Stimulated activated CD4-positive, alpha-beta T cell treated with anti-CD3 and anti-CD28 coated beads, Interleukin-1b, Interleukin-23, amount 100 ng/mL, for 1 hour (primary cell): ENCODE data around the gene CAMK4.

Experiments
- DNase-seq, 2 donors: peaks; one replicate each; pipeline ENCODE4 v3.0.0-alpha.2; 2020; ENCODE audit warnings: low read depth in 2 of 2

CAMK4 gene

GRCh38 chr5:111422747-111423720, 198.8 kb downstream of the CAMK4 start:
- DNase-seq: no peak

GRCh38 chr5:111425205-111425604, 201.0 kb downstream of the CAMK4 start:
- DNase-seq: no peak

GRCh38 chr5:111427762-111428161, 203.6 kb downstream of the CAMK4 start:
- no peak for DNase-seq

GRCh38 chr5:111432883-111433536, 208.8 kb downstream of the CAMK4 start:
- DNase-seq: no peak

- no peak for DNase-seq
Observed at GRCh38 chr5:111434800-111435199, 210.6 kb downstream of the CAMK4 start.

- no peak for DNase-seq
Observed at GRCh38 chr5:111439473-111440075, 215.4 kb downstream of the CAMK4 start.

- DNase-seq: no peak
Observed at GRCh38 chr5:111447099-111447498, 222.9 kb downstream of the CAMK4 start.

GRCh38 chr5:111447822-111448221, 223.6 kb downstream of the CAMK4 start:
- no peak for DNase-seq

- DNase-seq: no peak
Observed at GRCh38 chr5:111453295-111453694, 229.1 kb downstream of the CAMK4 start.

GRCh38 chr5:111453747-111454146, 229.6 kb downstream of the CAMK4 start:
- no peak for DNase-seq

GRCh38 chr5:111454198-111454622, 230.0 kb downstream of the CAMK4 start:
- no peak for DNase-seq

GRCh38 chr5:111454776-111455175, 230.6 kb downstream of the CAMK4 start:
- DNase-seq: no peak

- no peak for DNase-seq
Observed at GRCh38 chr5:111461255-111461671, 237.1 kb downstream of the CAMK4 start.

GRCh38 chr5:111461934-111462333, 237.8 kb downstream of the CAMK4 start:
- DNase-seq: no peak

- no peak for DNase-seq
Observed at GRCh38 chr5:111463311-111463710, 239.1 kb downstream of the CAMK4 start.

GRCh38 chr5:111469293-111469896, 245.2 kb downstream of the CAMK4 start:
- DNase-seq: no peak

- DNase-seq: no peak
Observed at GRCh38 chr5:111469903-111470302, 245.7 kb downstream of the CAMK4 start.

- DNase-seq: no peak
Observed at GRCh38 chr5:111472096-111472495, 247.9 kb downstream of the CAMK4 start.

- DNase-seq: no peak
Observed at GRCh38 chr5:111472579-111472978, 248.4 kb downstream of the CAMK4 start.

GRCh38 chr5:111478266-111478665, 254.1 kb downstream of the CAMK4 start:
- no peak for DNase-seq

GRCh38 chr5:111478898-111479297, 254.7 kb downstream of the CAMK4 start:
- no peak for DNase-seq

GRCh38 chr5:111480346-111480745, 256.2 kb downstream of the CAMK4 start:
- DNase-seq: no peak
